ENCODE measurements around the gene CAMKK2. TPM values are rescaled to one million over a fixed set of nuclear protein-coding genes. Genes with fewer than 3 reads are reported as not detected.

Gene CAMKK2
- polyA plus RNA-seq, 1 donor from 2014 or later = 29.2 TPM

- H3K9ac ChIP-seq (ENCODE audit: low read length) = no peak overlapping the region
- no peak overlapping the region for H3K27ac ChIP-seq (ENCODE audit: low read length)
- TF ChIP-seq RAD21 (conservative IDR thresholded peaks at IDR 0.05) = no peak
- no peak for TF ChIP-seq MXI1 (conservative IDR thresholded peaks at IDR 0.05; ENCODE audit: poor library complexity, severe bottlenecking)
- no peak for TF ChIP-seq REST (IDR thresholded peaks at IDR 0.05; ENCODE audit: borderline replicate concordance)
- TF ChIP-seq CTCF (IDR thresholded peaks at IDR 0.05; ENCODE audit: poor library complexity, severe bottlenecking) = no peak
- no peak for TF ChIP-seq TAF1 (IDR thresholded peaks at IDR 0.05; ENCODE audit: low read depth)
- no peak for TF ChIP-seq EZH2 (IDR thresholded peaks at IDR 0.05; ENCODE audit: borderline replicate concordance, insufficient read depth, low read length, poor library complexity, severe bottlenecking)
- TF ChIP-seq POLR2AphosphoS5 (IDR thresholded peaks at IDR 0.05) = no peak
- H3K4me2 ChIP-seq (ENCODE audit: low read length) = no peak overlapping the region
- no peaks in the 10 kb centered on the region for H3K9me2 ChIP-seq (ENCODE audit: insufficient read depth, low read length)
- H3K36me3 ChIP-seq (ENCODE audit: insufficient read depth, low read length) = no peaks in the 10 kb centered on the region
- H3K4me3 ChIP-seq (ENCODE audit: low read length) = no peak overlapping the region
- no peaks in the 10 kb centered on the region for H4K20me1 ChIP-seq (ENCODE audit: insufficient read depth)
- H3F3A ChIP-seq (ENCODE audit: insufficient read depth, low read length, poor library complexity, severe bottlenecking) = no peaks in the 10 kb centered on the region
- no peak overlapping the region for H2AFZ ChIP-seq (ENCODE audit: low read depth, low read length)
- H3K27me3 ChIP-seq (ENCODE audit: insufficient read depth, low read depth, low read length) = no peaks in the 10 kb centered on the region
- H3K79me2 ChIP-seq (replicated peaks; ENCODE audit: insufficient read depth, low read length) = peaks cover 4% of the 10 kb centered on the region
- H3K9me3 ChIP-seq (ENCODE audit: low read length) = no peaks in the 10 kb centered on the region
Observed at GRCh38 chr12:121344506-121344905, 48.0 kb upstream of the CAMKK2 start.

- Histone ChIP-seq H3K36me3 (ENCODE audit: insufficient read depth, low read length) (no peaks in the 10 kb centered on the region), H3K79me2 (replicated peaks; ENCODE audit: insufficient read depth, low read length) (no peaks in the 10 kb centered on the region), H3K9me2 (ENCODE audit: insufficient read depth, low read length) (no peaks in the 10 kb centered on the region), H3K4me2 (ENCODE audit: low read length) (no peak overlapping the region), H3F3A (ENCODE audit: insufficient read depth, low read length, poor library complexity, severe bottlenecking) (no peaks in the 10 kb centered on the region), H3K9me3 (ENCODE audit: low read length) (no peaks in the 10 kb centered on the region), H3K9ac (ENCODE audit: low read length) (no peak overlapping the region), H3K27me3 (ENCODE audit: insufficient read depth, low read depth, low read length) (no peaks in the 10 kb centered on the region), H3K4me3 (ENCODE audit: low read length) (no peak overlapping the region), H4K20me1 (ENCODE audit: insufficient read depth) (no peaks in the 10 kb centered on the region), H2AFZ (ENCODE audit: low read depth, low read length) (no peak overlapping the region), H3K27ac (ENCODE audit: low read length) (no peak overlapping the region)
- TF ChIP-seq RAD21 (conservative IDR thresholded peaks at IDR 0.05) = no peak
- TF ChIP-seq TAF1 (IDR thresholded peaks at IDR 0.05; ENCODE audit: low read depth) = no peak
- TF ChIP-seq EP300 (conservative IDR thresholded peaks at IDR 0.05; ENCODE audit: poor library complexity, severe bottlenecking) = no peak
- TF ChIP-seq CTCF (IDR thresholded peaks at IDR 0.05; ENCODE audit: poor library complexity, severe bottlenecking) = no peak
- TF ChIP-seq REST (IDR thresholded peaks at IDR 0.05; ENCODE audit: borderline replicate concordance) = no peak
- TF ChIP-seq SMC3 (conservative IDR thresholded peaks at IDR 0.05; ENCODE audit: poor library complexity) = no peak
- TF ChIP-seq POLR2AphosphoS5 (IDR thresholded peaks at IDR 0.05) = no peak
- no peak for TF ChIP-seq EZH2 (IDR thresholded peaks at IDR 0.05; ENCODE audit: borderline replicate concordance, insufficient read depth, low read length, poor library complexity, severe bottlenecking)
Observed at GRCh38 chr12:121337416-121337815, 40.9 kb upstream of the CAMKK2 start.
